HG02852 (cell line): ENCODE measurements around the gene DPPA4.

Experiments
- ATAC-seq: cut with Tn5 transposase; IDR thresholded peaks from one replicate; pipeline ENCODE4 v1.9.1; 2021; ENCODE audit warnings: mild to moderate bottlenecking, moderate library complexity; ENCODE audit not compliant: unreplicated experiment

Gene DPPA4

DNA sequence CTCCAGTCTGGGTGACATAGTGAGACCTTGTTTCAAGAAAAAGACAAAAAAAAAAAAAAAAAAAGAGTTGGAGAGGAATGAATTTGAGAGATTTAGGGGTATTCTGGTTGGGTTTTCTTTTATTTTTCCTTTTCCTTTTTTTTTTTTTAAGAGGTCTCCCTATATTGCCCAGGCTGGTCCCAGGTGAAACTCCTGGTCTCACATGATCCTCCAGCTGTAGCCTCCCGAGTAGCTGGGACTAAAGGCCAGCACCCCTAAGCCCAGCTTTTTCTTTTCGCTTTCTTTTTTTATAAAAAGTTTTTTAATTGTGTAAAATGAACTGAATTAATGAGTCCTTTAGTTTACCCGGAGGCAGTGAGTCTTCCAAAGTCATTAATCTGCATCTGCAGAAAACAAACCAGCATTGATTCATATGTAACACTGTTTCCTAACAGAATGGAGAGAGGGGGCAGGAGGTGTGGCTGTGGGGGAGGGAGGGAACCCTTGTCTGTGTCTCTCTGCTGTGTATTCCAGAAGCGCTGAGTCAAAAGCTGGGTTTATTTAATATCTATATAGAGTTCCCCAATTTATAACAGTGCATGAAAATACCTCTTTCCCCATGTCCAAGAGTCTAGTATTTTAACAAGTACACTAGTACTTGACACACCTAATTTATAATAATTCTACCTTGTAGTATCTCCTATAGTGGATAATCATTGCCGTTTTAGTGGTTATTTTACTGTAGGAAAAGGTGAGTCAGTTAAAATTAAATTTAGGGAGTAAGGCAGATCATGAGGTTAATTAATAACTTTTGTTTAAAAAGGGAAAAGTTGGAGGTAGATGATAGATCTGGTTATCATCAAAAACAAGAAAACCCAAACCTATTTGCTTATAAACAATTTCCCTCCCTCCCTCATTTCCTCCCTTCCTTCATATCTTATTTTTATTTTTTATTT lies 2.6 kb upstream of the DPPA4 start:
- ATAC-seq, result no peak

DNA sequence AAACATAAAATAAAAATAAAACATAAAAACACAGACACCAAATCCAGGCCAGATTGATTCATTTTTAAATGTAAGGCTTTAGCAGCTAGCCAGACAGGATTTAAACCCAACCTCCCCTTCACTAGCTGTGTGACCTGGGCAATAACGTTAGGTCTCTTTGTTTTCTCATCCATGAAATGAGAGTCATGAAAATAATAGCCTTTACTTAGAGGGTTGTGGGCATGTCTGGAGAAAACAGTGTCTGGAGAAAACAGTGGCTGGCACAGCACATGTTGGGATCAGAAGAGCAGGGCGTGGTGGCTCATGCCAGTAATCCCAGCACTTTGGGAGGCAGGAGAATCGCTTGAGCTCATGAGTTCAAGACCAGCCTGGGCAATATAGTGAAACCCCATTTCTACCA lies 1.9 kb upstream of the DPPA4 start:
- no peak for ATAC-seq

DNA sequence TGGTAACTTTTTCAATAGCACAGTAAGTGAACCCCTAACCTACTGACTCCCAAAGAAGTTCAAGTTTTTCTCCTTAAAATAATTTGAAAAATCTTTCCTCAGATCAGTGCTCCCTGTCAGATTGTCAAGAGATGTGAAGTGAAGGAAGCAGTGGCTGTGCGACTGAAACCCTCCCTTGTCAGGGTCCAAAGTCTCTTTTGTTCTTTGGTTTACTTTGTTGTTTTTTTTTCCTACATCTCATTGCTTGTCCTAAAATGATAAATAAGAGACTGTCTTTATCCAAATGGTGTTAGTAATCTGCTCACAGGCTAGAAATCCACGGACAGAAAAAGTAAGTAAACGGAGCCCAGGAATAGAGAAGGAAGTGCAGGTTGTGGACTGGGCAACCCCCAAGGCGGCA lies 976 bp upstream of the DPPA4 start:
- ATAC-seq, result no peak

DNA sequence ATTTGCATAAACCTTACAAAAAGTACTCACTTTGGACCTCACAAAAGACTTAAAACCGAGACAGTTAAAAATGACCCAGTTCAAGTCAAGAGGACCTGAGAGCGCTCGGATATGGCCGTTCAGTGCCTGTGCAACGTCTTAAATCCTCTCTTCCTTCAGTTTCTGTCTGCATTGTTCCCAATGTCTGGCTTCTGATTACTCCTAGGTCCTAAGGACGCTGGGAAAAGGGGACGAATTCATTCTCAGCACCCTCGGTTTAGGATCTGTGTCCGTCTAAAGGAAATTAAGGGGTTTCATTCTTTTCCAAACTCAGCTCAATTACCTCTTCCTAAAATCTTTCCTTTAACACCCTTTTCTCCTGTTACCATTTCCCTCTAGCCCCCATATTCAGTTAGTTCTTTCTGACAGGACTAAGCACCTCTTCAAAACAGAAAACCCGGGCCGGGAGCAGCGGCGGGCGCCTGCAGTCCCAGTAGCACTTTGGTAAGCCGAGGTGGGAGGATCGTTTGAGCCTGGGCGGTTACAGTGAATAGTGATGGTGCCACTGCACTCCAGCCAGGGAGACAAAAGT lies 970 bp downstream of the DPPA4 start:
- ATAC-seq, result no peak

DNA sequence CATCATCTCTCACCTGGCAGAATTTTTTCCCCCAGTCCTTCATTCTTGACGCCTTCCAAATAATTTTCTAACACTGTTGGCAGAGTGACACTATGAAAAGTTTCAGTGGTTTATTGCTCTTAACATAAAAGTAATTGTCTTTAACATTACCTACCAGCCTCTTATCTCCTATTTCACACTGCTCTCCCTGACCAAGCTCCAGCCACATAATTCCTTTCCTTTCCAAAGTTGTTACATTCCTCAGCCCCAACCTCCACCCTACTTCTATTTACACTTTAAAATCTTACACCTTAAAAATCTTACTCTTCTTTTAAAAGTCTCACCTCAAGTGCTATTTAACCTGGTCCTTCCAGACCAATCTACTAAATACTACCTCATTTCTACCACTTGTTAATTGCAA lies 2.8 kb downstream of the DPPA4 start:
- ATAC-seq, result no peak

DNA sequence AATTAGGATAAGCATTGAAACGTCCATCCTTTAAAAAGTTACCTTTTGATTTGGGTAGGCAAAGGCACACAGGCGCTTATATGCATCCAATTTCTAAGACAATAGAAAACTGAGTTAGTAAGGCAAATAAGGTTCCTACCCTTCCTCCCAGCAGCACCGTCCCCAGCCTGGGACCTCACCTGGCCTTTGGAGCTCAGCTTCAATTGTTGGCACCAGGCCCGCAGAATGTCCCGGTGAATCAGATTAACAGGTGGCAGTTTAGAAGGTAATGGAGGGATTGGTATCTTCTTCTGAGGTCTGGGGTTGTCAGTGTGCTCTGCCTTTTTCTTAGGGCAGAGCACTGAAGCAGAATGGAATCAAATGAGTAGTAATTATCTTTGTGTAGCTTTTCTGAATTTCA lies 5.7 kb downstream of the DPPA4 start:
- ATAC-seq, result no peak

DNA sequence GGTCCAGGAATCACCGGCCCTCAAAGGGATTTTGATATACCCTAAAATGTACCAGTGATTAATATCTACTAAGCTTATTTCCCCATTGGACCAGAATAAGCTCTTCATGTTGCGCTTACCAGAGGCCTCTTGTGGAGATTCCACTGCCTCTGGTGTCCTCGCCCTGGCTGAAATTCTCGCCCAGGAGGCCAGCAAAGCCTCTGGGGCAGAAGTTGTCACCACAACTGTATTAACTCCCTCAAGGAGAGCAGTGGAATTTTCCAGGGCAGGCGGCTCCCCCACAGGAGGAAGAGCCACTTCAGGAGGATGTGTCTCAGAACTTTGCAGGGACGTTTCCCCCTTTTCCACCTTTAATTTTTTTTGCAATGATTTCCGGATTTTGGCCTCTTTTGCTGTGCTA lies 6.9 kb downstream of the DPPA4 start:
- no peak for ATAC-seq

DNA sequence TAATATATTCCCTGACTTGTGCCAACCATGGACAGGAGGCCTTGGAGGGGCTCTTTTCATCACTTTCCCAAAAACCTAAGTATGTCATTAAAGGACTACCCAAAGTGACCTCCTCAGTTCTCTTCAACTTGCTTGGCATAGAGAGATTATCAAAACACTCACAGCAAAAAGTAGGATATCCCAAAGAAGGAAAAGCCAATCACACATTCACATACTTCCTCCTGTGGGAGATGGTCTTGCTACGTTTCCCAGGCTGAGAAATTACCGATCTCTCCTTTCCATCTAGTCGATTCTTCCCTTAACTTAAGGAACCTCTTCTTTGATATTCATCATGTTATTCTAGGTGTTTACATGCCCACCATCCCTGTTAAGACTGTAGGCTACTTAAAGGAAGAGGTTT lies 9.1 kb downstream of the DPPA4 start:
- no peak for ATAC-seq

DNA sequence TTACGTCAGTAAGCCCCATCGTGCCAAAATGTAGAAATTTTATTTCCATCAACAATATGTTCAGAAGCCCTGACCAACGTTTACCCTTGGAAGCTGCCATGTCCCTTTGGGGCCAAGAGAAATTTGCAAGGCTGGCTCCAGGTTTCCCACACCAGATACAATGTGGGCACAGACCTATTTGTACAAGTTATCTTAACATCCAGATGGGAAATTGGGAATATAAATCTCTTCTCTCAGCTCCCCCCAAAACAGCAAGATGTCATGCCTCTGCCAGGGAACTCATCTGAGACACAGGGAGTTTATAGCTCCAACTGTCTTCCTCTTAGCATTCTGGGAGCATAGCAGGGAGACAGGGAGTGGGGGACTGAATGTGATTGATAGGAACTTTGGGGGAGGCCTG lies 11.7 kb downstream of the DPPA4 start:
- no peak for ATAC-seq

DNA sequence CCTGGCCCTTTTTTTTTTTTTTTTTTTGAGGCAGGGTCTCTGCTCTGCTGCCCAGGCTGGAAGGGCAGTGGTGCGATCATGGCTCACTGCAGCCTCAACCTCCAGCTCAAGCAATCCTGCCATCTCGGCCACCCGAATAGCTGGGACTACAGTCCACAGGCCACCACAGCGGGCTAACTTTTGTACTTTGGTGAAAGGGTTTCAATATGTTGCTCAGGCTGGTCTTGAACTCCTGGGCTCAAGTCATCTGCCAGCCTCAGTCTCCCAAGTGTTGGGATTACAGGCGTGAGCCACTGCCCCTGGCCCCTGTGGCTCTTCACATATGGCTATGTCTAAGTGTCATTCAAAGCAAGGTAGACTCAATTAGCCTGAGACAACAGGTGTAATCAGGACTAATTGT lies 12.2 kb downstream of the DPPA4 start:
- ATAC-seq, result no peak

DNA sequence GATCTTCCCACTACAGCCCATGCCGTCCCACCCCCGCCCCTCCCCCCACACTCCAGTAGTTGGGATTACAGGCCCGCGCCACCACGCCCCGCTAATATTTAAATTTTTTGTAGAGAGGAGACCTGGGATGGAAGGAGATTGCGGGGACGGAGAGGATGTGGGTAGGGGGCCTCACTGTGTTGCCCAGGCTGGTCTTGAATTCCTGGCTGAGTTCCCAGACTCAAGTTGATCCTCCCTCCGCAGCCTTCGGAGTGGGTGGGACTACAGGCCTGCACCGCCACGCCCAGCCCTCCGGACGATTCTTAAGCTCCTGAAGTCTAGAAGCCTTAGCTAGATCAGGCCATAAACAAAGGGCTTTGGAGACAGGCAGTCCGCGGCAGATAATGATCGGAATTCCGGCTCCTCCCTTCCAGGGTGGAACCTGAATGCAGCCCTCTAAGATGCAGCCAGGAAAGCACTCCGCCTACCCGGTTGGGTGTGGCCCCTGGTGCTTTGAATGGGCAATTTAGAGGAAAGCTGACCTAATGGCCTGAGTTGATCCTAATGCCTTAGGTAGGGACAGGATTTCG lies 21.1 kb downstream of the DPPA4 start, which contains the start of gene DPPA2:
TSS of gene DPPA2 (minus strand) at position 356 of the 569 bp plus-strand sequence. CDS start 1,975 bp downstream, outside the sequence.
- no peak for ATAC-seq

DNA sequence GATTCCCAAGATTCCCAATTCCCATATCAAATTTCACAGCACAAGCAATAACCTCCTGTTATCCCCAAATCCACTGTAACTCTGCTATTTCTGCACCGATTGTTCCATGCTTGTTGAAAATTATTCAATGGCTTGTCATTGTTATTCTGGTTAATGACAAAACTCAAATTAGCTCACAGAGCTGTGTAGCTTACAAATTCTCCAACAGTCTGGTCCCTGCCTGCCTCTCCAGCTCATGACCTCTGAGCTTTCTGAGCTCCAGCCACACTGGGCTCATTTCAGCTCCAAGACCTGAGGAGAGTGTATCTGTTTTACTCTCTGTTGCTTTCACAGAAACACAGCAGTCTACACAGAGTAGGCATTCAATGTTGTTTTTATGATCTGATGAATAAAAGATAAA lies 24.3 kb downstream of the DPPA4 start:
- no peak for ATAC-seq

DNA sequence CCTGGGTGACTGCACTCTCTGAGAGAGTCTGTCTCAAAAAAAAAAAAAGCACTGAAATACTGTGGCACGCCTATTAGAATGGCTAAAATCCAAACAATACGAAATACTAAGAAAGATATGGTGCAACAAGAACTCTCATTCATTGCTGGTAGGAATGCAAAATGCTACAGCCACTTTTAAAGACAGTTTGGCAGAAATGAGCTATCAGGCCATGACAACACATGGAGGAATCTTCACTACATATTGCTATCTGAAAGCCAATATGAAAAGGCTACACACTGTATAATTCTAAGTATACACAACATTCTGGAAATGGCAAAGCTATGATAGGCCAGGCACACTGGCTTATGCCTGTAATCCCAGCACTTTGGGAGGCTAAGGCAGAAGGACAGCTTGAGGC lies 39.9 kb downstream of the DPPA4 start:
- no peak for ATAC-seq

DNA sequence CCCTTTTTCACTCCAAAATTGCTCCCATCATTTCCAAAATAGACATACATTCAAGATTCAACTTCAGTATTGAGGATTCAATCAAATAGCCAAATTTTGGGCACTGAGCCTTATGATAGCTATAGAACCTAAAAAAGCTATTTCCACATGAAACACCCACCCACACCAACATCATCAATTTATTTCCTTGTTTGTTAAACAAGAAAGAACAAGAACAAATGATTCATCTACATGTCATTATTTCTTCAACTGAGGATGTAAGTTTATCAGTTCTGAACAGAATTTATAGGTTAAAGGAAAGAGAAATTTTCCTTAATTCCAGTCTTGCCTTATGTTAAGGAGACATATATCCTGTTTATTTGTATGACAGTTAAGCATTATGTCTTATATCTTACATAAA lies 53.3 kb downstream of the DPPA4 start:
- ATAC-seq, result no peak

DNA sequence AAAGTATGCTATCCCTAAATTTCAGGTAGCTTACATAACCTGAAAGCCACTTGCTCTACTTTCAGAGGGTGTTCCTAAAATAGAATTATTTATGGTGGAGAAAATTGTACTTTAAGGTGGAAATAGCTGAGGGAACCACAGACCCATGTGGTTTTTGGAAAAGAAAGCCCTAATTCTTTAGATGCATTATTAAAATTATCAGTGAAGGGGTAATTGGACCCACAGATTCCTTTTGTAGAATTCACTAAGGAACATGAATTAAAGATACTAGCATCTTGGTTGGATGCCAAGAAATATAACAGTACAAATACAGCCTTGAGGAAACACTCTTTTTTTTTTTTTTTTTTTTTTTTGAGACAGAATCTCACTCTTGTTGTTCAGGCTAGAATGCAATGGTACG lies 58.8 kb downstream of the DPPA4 start:
- no peak for ATAC-seq

DNA sequence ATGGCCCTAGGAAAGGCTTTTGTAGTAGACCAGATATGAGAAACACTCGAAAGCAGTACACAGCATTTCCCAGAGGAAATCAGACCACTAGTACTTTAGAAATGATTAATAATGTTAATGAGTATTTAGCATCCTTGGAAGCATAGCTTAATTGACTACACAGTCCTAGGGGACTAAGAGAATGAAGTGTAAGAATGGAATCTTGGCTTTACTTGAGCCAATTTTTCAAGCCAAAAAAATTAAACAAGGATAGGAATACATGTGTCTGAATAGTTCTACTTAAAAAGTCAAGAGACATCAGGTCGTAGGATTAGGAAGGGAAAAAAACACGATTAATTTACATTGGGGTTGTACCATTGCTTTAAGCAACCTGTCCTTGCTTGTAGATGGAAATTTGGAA lies 59.2 kb downstream of the DPPA4 start:
- no peak for ATAC-seq
